ENCODE measurements around the gene RELT.
A peak's percentile ranks its signal among the peaks of the same experiment; 100 is the strongest.

The RELT gene

GRCh38 chr11:73376160-73376802 lies at the start of gene RELT:
Gene RELT, plus strand, starts transcription at chr11:73376399. Its CDS starts 12,738 bp downstream, at chr11:73389137.
- DNase-seq, result no peak

- no peak for DNase-seq
Measured at GRCh38 chr11:73326929-73327811, 49.0 kb upstream of the RELT start.

- DNase-seq, result no peak
Measured at GRCh38 chr11:73327812-73328364, 48.3 kb upstream of the RELT start.

- no peak for DNase-seq
Measured at GRCh38 chr11:73330569-73331093, 45.6 kb upstream of the RELT start.

- DNase-seq, result no peak
Measured at GRCh38 chr11:73331138-73331916, 44.9 kb upstream of the RELT start.

- no peak for DNase-seq
Measured at GRCh38 chr11:73333173-73333572, 43.0 kb upstream of the RELT start.

- no peak for DNase-seq
Measured at GRCh38 chr11:73333640-73334383, 42.4 kb upstream of the RELT start.

GRCh38 chr11:73334384-73335203 lies 41.6 kb upstream of the RELT start:
- DNase-seq, result no peak

- peak; percentile 5 for DNase-seq
Measured at GRCh38 chr11:73335204-73335923, 40.8 kb upstream of the RELT start.

- DNase-seq, result no peak
Measured at GRCh38 chr11:73337846-73338245, 38.4 kb upstream of the RELT start.

- DNase-seq, result no peak
Measured at GRCh38 chr11:73338279-73338678, 37.9 kb upstream of the RELT start.

- DNase-seq, result no peak
Measured at GRCh38 chr11:73340164-73340563, 36.0 kb upstream of the RELT start.

- no peak for DNase-seq
Measured at GRCh38 chr11:73342633-73343032, 33.6 kb upstream of the RELT start.

GRCh38 chr11:73343076-73343873 lies 32.9 kb upstream of the RELT start:
- no peak for DNase-seq

GRCh38 chr11:73344191-73344607 lies 32.0 kb upstream of the RELT start:
- no peak for DNase-seq

- no peak for DNase-seq
Measured at GRCh38 chr11:73345481-73346160, 30.6 kb upstream of the RELT start.

GRCh38 chr11:73346186-73346935 lies 29.8 kb upstream of the RELT start:
- DNase-seq, result no peak

- DNase-seq, result no peak
Measured at GRCh38 chr11:73347067-73347466, 29.1 kb upstream of the RELT start.

Measured in NCI-H2029 treated with DMSO at 0.1 percent for 48 hours (cell line).